Mesenchymal stem cell (in vitro differentiated cells and primary cell): ENCODE measurements around the gene KIF26B.
"Not testable (repeated sequence)": the region's sequence is repeated elsewhere in the genome, so short reads cannot be mapped to it uniquely, and the experiment has no call there.

Experiments
- DNase-seq: peaks from one replicate; pipeline ENCODE4 v3.0.0-alpha.2; 2013
- H2AFZ ChIP-seq: one replicate; pipeline ENCODE4 v1.6.1; 2013; ENCODE audit warnings: low read depth, mild to moderate bottlenecking, control low read depth, inconsistent platforms, low read length, moderate library complexity
- H2AK5ac ChIP-seq: 2 replicates; pipeline ENCODE4 v1.6.1; 2013; ENCODE audit warnings: low read length, moderate library complexity, mild to moderate bottlenecking, inconsistent platforms; ENCODE audit not compliant: severe bottlenecking
- H2BK120ac ChIP-seq: one replicate; pipeline ENCODE4 v1.6.1; 2013; ENCODE audit warnings: low read depth, mild to moderate bottlenecking, inconsistent platforms, low read length, moderate library complexity
- H2BK12ac ChIP-seq, 2 experiments: one replicate each; pipeline ENCODE4 v1.6.1; 2013; ENCODE audit warnings: inconsistent platforms in 2 of 2, low read length in 2 of 2, mild to moderate bottlenecking in 2 of 2, moderate library complexity in 2 of 2, control low read depth in 1 of 2
- H2BK15ac ChIP-seq: one replicate; pipeline ENCODE4 v1.6.1; 2013; ENCODE audit warnings: mild to moderate bottlenecking, low read depth, inconsistent platforms; ENCODE audit not compliant: poor library complexity, severe bottlenecking
- H2BK5ac ChIP-seq: 2 replicates; pipeline ENCODE4 v1.6.1; 2013; ENCODE audit warnings: low read depth, mild to moderate bottlenecking, low read length, control low read depth, inconsistent platforms; ENCODE audit not compliant: poor library complexity, severe bottlenecking
- H3K14ac ChIP-seq, 2 experiments: one replicate each; pipeline ENCODE4 v1.6.1; 2013; ENCODE audit warnings: inconsistent platforms in 2 of 2, low read length in 2 of 2, control low read depth in 1 of 2, mild to moderate bottlenecking in 1 of 2, moderate library complexity in 1 of 2
- H3K18ac ChIP-seq, 2 experiments: one replicate each; pipeline ENCODE4 v1.6.1; 2013; ENCODE audit warnings: inconsistent platforms in 2 of 2, low read length in 2 of 2, control low read depth in 1 of 2, low read depth in 1 of 2, mild to moderate bottlenecking in 1 of 2
- H3K23ac ChIP-seq, 2 experiments: one replicate each; pipeline ENCODE4 v1.6.1; 2013; ENCODE audit warnings: inconsistent platforms in 2 of 2, low read length in 2 of 2, mild to moderate bottlenecking in 2 of 2, moderate library complexity in 2 of 2, control low read depth in 1 of 2
- H3K27ac ChIP-seq: 2 replicates; pipeline ENCODE4 v1.5.1; 2013; ENCODE audit warnings: mild to moderate bottlenecking, moderate library complexity, low read length, control low read depth, inconsistent platforms; ENCODE audit not compliant: poor library complexity, severe bottlenecking
- H3K27me3 ChIP-seq, 2 experiments: 2 replicates each; pipeline versions ENCODE4 v1.6.1 to v1.7.0; 2013; ENCODE audit warnings: low read length in 2 of 2, mild to moderate bottlenecking in 2 of 2, moderate library complexity in 2 of 2, control low read depth in 1 of 2, inconsistent platforms in 1 of 2; ENCODE audit not compliant: control insufficient read depth in 1 of 2, insufficient read depth in 1 of 2
- H3K36me3 ChIP-seq, 2 experiments: 2 replicates each; pipeline versions ENCODE4 v1.6.1 to v1.7.0; 2013; ENCODE audit warnings: low read length in 2 of 2, control low read depth in 1 of 2, inconsistent platforms in 1 of 2, low read depth in 1 of 2, mild to moderate bottlenecking in 1 of 2; ENCODE audit not compliant: insufficient read depth in 2 of 2, control insufficient read depth in 1 of 2
- H3K4ac ChIP-seq, 2 experiments: one replicate each; pipeline ENCODE4 v1.6.1; 2013; ENCODE audit warnings: inconsistent platforms in 2 of 2, low read length in 2 of 2, mild to moderate bottlenecking in 2 of 2, moderate library complexity in 2 of 2, control low read depth in 1 of 2, low read depth in 1 of 2
- H3K4me1 ChIP-seq: 2 replicates; pipeline ENCODE4 v1.6.1; 2013; ENCODE audit warnings: low read depth, low read length, control low read depth; ENCODE audit not compliant: control insufficient read depth, insufficient read depth
- H3K4me2 ChIP-seq: 2 replicates; pipeline ENCODE4 v1.6.1; 2013; ENCODE audit warnings: low read length, mild to moderate bottlenecking, inconsistent platforms; ENCODE audit not compliant: poor library complexity, severe bottlenecking
- H3K4me3 ChIP-seq, 2 experiments: 2 replicates each; pipeline versions ENCODE4 v1.5.1 to v1.7.0; 2013; ENCODE audit warnings: low read length in 2 of 2, mild to moderate bottlenecking in 2 of 2, control low read depth in 1 of 2, low read depth in 1 of 2; ENCODE audit not compliant: insufficient read depth in 1 of 2
- H3K79me1 ChIP-seq: replicated peaks from 2 replicates; pipeline ENCODE4 v1.6.1; 2013; ENCODE audit warnings: mild to moderate bottlenecking, control low read depth, low read length, inconsistent platforms; ENCODE audit not compliant: poor library complexity, severe bottlenecking
- H3K9ac ChIP-seq: 2 replicates; pipeline ENCODE4 v1.7.0; 2013; ENCODE audit warnings: mild to moderate bottlenecking, low read length, moderate library complexity
- H3K9me3 ChIP-seq: 2 replicates; pipeline ENCODE4 v1.7.0; 2013; ENCODE audit warnings: mild to moderate bottlenecking, low read length; ENCODE audit not compliant: control insufficient read depth
- H4K8ac ChIP-seq: one replicate; pipeline ENCODE4 v1.6.1; 2013; ENCODE audit warnings: inconsistent platforms, mild to moderate bottlenecking, low read length, moderate library complexity
- H4K91ac ChIP-seq: one replicate; pipeline ENCODE4 v1.6.1; 2013; ENCODE audit warnings: mild to moderate bottlenecking, low read length, inconsistent platforms
- WGBS: methylation state at CpG from one replicate; pipeline ENCODE4 v1.1.7; 2013; ENCODE audit warnings: mixed read lengths; 5-methylcytosine and 5-hydroxymethylcytosine counted together

Gene KIF26B

DNA sequence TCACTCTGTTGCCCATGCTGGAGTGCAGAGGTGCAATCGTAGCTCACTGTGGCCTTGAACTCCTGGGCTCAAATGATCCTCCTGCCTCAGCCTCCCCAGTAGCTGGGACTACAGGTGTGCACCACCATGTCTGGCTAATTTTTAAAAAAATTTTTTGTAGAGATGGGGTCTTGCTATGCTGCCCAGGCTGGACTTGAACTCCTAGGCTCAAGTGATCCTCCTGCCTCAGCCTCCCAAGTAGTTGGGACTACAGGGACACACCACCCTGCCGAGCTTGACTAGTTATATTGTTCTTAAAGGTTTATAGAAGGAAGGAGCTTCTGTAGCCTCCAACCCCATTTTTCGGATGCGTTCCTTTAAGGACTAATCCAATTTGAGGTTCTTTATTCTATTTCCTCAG is 248.2 kb downstream of the KIF26B start:
- H3K79me1 ChIP-seq, H3K4me3 ChIP-seq, H3K18ac ChIP-seq, H2BK120ac ChIP-seq, H4K8ac ChIP-seq, H3K9ac ChIP-seq, H3K23ac ChIP-seq, H3K4me1 ChIP-seq, DNase-seq, H3K14ac ChIP-seq, H2AK5ac ChIP-seq, H2AFZ ChIP-seq, H3K9me3 ChIP-seq, H2BK15ac ChIP-seq, H3K27ac ChIP-seq, H3K27me3 ChIP-seq, H2BK12ac ChIP-seq, H4K91ac ChIP-seq, H3K4me2 ChIP-seq, H3K4ac ChIP-seq, H3K36me3 ChIP-seq, H2BK5ac ChIP-seq: not testable (repeated sequence)
- WGBS = 100% methylated on average over 2 of the region's 4 CpGs

DNA sequence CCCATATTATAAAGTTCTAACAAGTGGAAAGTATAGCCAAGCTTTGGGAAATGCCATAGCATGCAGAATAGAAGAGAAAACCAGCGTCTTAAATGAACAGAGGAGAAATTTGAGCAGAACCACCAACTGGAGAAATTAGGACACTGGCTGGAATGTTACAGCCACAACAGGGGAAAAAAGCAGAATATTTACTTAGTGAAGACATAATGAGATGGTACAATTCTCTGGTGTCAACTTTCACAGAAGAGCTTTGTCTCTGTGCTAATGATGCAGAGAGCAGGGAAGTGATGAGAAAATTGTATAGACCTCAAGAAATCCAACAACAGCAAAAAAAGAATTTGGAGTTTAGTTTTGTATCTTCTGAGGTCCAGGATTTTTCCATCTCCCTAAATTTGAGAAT is 249.7 kb downstream of the KIF26B start:
- Histone ChIP-seq H3K23ac (no peak overlapping the region), H2AK5ac (no peak overlapping the region), H4K8ac (no peak overlapping the region), H2BK15ac (no peak overlapping the region), H3K18ac (no peak overlapping the region), H3K4me3 (no peak overlapping the region), H3K9me3 (no peaks in the 10 kb centered on the region), H3K14ac (no peak overlapping the region), H3K4me2 (no peak overlapping the region), H2BK5ac (no peak overlapping the region), H3K27me3 (peaks cover 0 to 5% of the 10 kb centered on the region in 2 experiments), H3K9ac (no peak overlapping the region), H3K4ac (no peak overlapping the region), H2BK12ac (no peak overlapping the region), H4K91ac (no peak overlapping the region), H3K79me1 (no peaks in the 10 kb centered on the region), H3K36me3 (no peaks in the 10 kb centered on the region), H2BK120ac (no peak overlapping the region), H2AFZ (no peak overlapping the region), H3K4me1 (peaks cover under 1% of the 10 kb centered on the region), H3K27ac (no peak overlapping the region)
- 94% methylated on average over 1 of the region's 1 CpG for WGBS
- DNase-seq = no peak

DNA sequence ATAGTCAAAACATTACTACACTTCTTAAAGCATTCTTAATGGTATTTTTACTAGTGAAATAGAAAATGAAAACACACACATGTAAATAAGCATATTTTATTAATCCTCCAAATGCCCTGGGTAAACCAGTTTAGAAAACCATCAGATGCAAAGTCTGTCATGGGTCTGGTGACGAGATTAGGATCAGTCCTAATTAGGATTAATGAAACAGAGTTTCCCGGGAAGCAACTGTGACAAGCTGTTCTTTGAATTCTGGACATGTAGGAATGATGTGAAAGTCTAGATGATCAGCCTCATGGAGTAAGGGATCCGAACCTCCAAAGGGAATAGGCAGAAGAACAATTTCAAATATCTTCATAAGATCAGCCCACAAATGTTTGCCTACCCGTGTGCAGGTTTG is 250.2 kb downstream of the KIF26B start:
- 66% methylated on average over 3 of the region's 4 CpGs for WGBS
- Histone ChIP-seq H2BK5ac (no peak overlapping the region), H3K79me1 (no peaks in the 10 kb centered on the region), H3K14ac (no peak overlapping the region), H3K23ac (no peak overlapping the region), H4K91ac (no peak overlapping the region), H2AK5ac (no peak overlapping the region), H3K18ac (no peak overlapping the region), H3K4me2 (no peak overlapping the region), H3K9me3 (no peaks in the 10 kb centered on the region), H4K8ac (no peak overlapping the region), H3K36me3 (no peaks in the 10 kb centered on the region), H3K27me3 (peaks cover 0 to 5% of the 10 kb centered on the region in 2 experiments), H2BK120ac (no peak overlapping the region), H3K4ac (no peak overlapping the region), H2BK15ac (no peak overlapping the region), H3K4me1 (peaks cover 2% of the 10 kb centered on the region), H2AFZ (no peak overlapping the region), H3K4me3 (no peak overlapping the region), H3K27ac (no peak overlapping the region), H2BK12ac (no peak overlapping the region), H3K9ac (no peak overlapping the region)
- DNase-seq = no peak

DNA sequence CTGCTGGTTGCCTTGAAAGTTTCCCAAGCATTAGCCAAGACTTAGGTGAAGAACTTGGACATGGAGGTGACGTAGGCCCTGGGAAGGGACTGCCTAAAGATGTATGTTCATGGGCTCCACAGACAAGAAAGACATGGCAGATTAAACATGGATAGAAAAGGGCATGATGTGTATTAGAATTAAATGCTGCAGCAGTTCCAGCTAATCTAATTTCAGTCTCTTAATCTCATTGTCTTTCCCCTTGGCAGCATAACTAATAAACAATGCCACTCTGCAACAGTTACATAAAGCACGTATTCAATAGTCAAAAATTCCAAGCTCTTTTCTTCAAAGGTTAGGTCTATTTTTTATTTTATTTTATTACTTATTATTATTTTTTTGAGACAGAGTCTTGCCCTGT is 251.6 kb downstream of the KIF26B start:
- H3K27me3 ChIP-seq = peaks cover 0 to 5% of the 10 kb centered on the region in 2 experiments
- no peak for DNase-seq
- H3K4me3 ChIP-seq = no peak overlapping the region
- no peak overlapping the region for H3K14ac ChIP-seq
- H3K36me3 ChIP-seq = no peaks in the 10 kb centered on the region
- peaks cover 5% of the 10 kb centered on the region for H3K4me1 ChIP-seq
- no peak overlapping the region for H3K18ac ChIP-seq
- H2AFZ ChIP-seq = no peak overlapping the region
- H3K23ac ChIP-seq = no peak overlapping the region
- H3K79me1 ChIP-seq = no peaks in the 10 kb centered on the region
- no peak overlapping the region for H4K91ac ChIP-seq
- H4K8ac ChIP-seq = no peak overlapping the region
- WGBS = 100% methylated on average over 1 of the region's 2 CpGs
- H3K27ac ChIP-seq = no peak overlapping the region
- H3K4ac ChIP-seq = no peak overlapping the region
- no peak overlapping the region for H2BK15ac ChIP-seq
- no peak overlapping the region for H2AK5ac ChIP-seq
- no peak overlapping the region for H2BK120ac ChIP-seq
- H3K4me2 ChIP-seq = no peak overlapping the region
- no peak overlapping the region for H2BK12ac ChIP-seq
- H2BK5ac ChIP-seq = no peak overlapping the region
- no peak overlapping the region for H3K9ac ChIP-seq
- H3K9me3 ChIP-seq = no peaks in the 10 kb centered on the region
